ENCODE data around the gene PARD6A. TPM values are rescaled to one million over a fixed set of nuclear protein-coding genes. Genes with fewer than 3 reads are reported as not detected.

Gene PARD6A
- total and polyA plus RNA-seq, 2 of the 13 experiments (the other 11 are each of a cell fraction or from before 2014, with no cell fraction given) = 3.5 to 4.3 TPM

- Histone ChIP-seq H2AFZ (ENCODE audit: low read length) (no peak overlapping the region), H3K79me2 (ENCODE audit: insufficient read depth, low read length) (no peaks in the 10 kb centered on the region), H3K9ac (ENCODE audit: insufficient read depth, low read depth, low read length) (no peak overlapping the region), H3K36me3 (replicated peaks in 1 of 2; ENCODE audit: control insufficient read depth in 1 of 2, insufficient read depth in 2 of 2, low read length in 2 of 2) (peaks cover 2 to 4% of the 10 kb centered on the region in 2 experiments; a peak in 2 of 5 replicates), H3K4me3 (replicated peaks in 1 of 3; ENCODE audit: insufficient read depth in 1 of 3, low read depth in 2 of 3, low read length in 3 of 3) (peak overlapping the region; percentile 59 to 78 (median 76); a peak in 5 of 6 replicates), H3K4me2 (ENCODE audit: low read depth, low read length) (peak overlapping the region; percentile 92), H3K4me1 (ENCODE audit: insufficient read depth, low read length) (peaks cover 25% of the 10 kb centered on the region; the same call in 1 of the 2 replicates), H4K20me1 (ENCODE audit: insufficient read depth, low read length) (peaks cover 11% of the 10 kb centered on the region), H3K27ac (ENCODE audit: extremely low read length, insufficient read depth, low read length) (no peak overlapping the region), H3K27me3 (ENCODE audit: control insufficient read depth in 1 of 2, insufficient read depth in 2 of 2, low read length in 2 of 2) (peaks cover 9 to 61% of the 10 kb centered on the region in 2 experiments), H3K9me3 (ENCODE audit: low read length) (no peaks in the 10 kb centered on the region)
- ATAC-seq (peak; percentile 7), FAIRE-seq (no peak), DNase-seq (ENCODE audit: low spot score) (no peak)
- CTCF ChIA-PET (ENCODE audit: low intra/inter-chr PET ratio, low total read pairs) = interaction anchor here (1.6 kb wide), 1 partner anchor 15 kb away, joined by 8 read pairs; no protein-coding TSS in a partner anchor
- in situ Hi-C loops (cut with HindIII; ENCODE audit: extremely low pct_ligation_motif_present, low pct_unique_long_range_greater_than_20kb) = no loop called here
- no CpG with 5 or more reads among the region's 59 CpGs for WGBS (ENCODE audit: low lambda C conversion rate)
- BruUV-seq (replicated peaks) = no TSS peak
- intact Hi-C loops (cut with micrococcal nuclease; ENCODE audit: unreplicated experiment) = no loop called here
- POLR2A ChIA-PET = no interaction called here
- TF ChIP-seq HMG20A (CRISPR knock-in tag; IDR thresholded peaks at IDR 0.05; ENCODE audit: borderline replicate concordance) = no peak
- TF ChIP-seq FOXJ3 (CRISPR knock-in tag; IDR thresholded peaks at IDR 0.05; ENCODE audit: borderline replicate concordance) = no peak
- no peak for TF ChIP-seq ZSCAN22 (CRISPR knock-in tag; IDR thresholded peaks at IDR 0.05)
- TF ChIP-seq ATF3 (CRISPR knock-in tag; IDR thresholded peaks at IDR 0.05) = no peak
- peak; percentile 58; the same call in 1 of the 2 replicates for TF ChIP-seq MXD4 (CRISPR knock-in tag; IDR thresholded peaks at IDR 0.05)
- TF ChIP-seq ZNF20 (CRISPR knock-in tag; IDR thresholded peaks at IDR 0.05) = no peak
- TF ChIP-seq NR2F1 (CRISPR knock-in tag; IDR thresholded peaks at IDR 0.05) = no peak
- no peak for TF ChIP-seq NFE2 (CRISPR knock-in tag; IDR thresholded peaks at IDR 0.05)
- TF ChIP-seq ARNT2 (CRISPR knock-in tag; IDR thresholded peaks at IDR 0.05; ENCODE audit: low read depth) = no peak; the same call in 1 of the 2 replicates
- no peak for TF ChIP-seq TOE1 (CRISPR knock-in tag; IDR thresholded peaks at IDR 0.05)
- TF ChIP-seq ZFP36L1 (CRISPR knock-in tag; IDR thresholded peaks at IDR 0.05) = no peak
- no peak for TF ChIP-seq ZIK1 (CRISPR knock-in tag; IDR thresholded peaks at IDR 0.05; ENCODE audit: borderline replicate concordance, low read depth)
- TF ChIP-seq ZNF468 (CRISPR knock-in tag; IDR thresholded peaks at IDR 0.05) = 0 out of 2 replicates have a peak, but pooled peaks have one; percentile 72
- TF ChIP-seq ZNF569 (CRISPR knock-in tag; IDR thresholded peaks at IDR 0.05; ENCODE audit: borderline replicate concordance) = no peak
- TF ChIP-seq ZNF556 (CRISPR knock-in tag; IDR thresholded peaks at IDR 0.05; ENCODE audit: borderline replicate concordance) = 0 out of 2 replicates have a peak, but pooled peaks have one; percentile 29
- TF ChIP-seq, protein P1, sequence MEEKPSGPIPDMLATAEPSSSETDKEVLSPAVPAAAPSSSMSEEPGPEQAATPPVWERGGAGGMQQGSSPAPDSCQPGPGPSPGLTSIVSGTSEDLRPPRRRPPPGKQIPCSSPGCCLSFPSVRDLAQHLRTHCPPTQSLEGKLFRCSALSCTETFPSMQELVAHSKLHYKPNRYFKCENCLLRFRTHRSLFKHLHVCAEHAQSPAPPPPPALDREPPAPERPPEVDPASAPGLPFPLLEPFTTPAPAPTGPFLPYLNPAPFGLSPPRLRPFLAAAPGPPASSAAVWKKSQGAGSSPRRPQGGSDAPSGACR (CRISPR knock-in tag; IDR thresholded peaks at IDR 0.05) = no peak
- no peak for TF ChIP-seq GLI4 (CRISPR knock-in tag; IDR thresholded peaks at IDR 0.05; ENCODE audit: borderline replicate concordance)
- TF ChIP-seq RAD51 (IDR thresholded peaks at IDR 0.05; ENCODE audit: borderline replicate concordance) = no peak
- TF ChIP-seq ADNP (CRISPR knock-in tag; IDR thresholded peaks at IDR 0.05) = no peak
- 0 out of 2 replicates have a peak, but pooled peaks have one; percentile 69 for TF ChIP-seq SIN3A (IDR thresholded peaks at IDR 0.05; ENCODE audit: borderline replicate concordance, low read depth, low read length)
- TF ChIP-seq SMAD9 (CRISPR knock-in tag; IDR thresholded peaks at IDR 0.05) = no peak
- TF ChIP-seq ATF5 (CRISPR knock-in tag; IDR thresholded peaks at IDR 0.05; ENCODE audit: low read depth) = no peak
- TF ChIP-seq NFKBIZ (CRISPR knock-in tag; IDR thresholded peaks at IDR 0.05) = no peak
- TF ChIP-seq FOXC1 (CRISPR knock-in tag; IDR thresholded peaks at IDR 0.05; ENCODE audit: borderline replicate concordance) = no peak
- no peak for TF ChIP-seq ZNF230 (CRISPR knock-in tag; IDR thresholded peaks at IDR 0.05)
- TF ChIP-seq ELF4 (CRISPR knock-in tag; IDR thresholded peaks at IDR 0.05; ENCODE audit: borderline replicate concordance) = no peak
These were observed 8.1 kb upstream of the PARD6A start for GRCh38 chr16:67652578-67653127.

All from HepG2 (cell line).